HG02588 (cell line): ENCODE data around the gene SAFB2.

Experiments used
- ATAC-seq: cut with Tn5 transposase; IDR thresholded peaks from one replicate; pipeline ENCODE4 v1.9.1; 2021; ENCODE audit warnings: mild to moderate bottlenecking, moderate library complexity; ENCODE audit not compliant: unreplicated experiment

Gene SAFB2

DNA sequence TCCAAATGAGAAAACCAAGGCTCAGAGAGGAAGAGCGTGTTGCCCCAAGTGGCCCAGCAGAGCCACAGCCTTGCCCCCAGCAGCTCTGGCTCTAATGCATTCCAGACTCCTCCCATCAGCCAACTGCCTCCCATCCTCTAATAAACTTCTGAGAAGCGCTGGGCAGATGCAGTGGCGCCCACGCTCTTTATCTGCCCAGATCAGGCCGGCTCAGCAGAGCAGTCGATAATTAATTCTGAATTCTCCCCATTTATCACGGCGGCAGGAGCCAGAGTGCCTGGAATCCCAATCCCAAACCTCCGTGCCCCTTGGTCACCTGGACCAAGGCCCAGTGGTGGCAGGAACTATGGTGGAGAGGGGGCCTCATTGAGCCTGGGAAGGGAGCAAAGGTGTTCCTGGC is 68.7 kb downstream of the SAFB2 start:
- ATAC-seq, result no peak

DNA sequence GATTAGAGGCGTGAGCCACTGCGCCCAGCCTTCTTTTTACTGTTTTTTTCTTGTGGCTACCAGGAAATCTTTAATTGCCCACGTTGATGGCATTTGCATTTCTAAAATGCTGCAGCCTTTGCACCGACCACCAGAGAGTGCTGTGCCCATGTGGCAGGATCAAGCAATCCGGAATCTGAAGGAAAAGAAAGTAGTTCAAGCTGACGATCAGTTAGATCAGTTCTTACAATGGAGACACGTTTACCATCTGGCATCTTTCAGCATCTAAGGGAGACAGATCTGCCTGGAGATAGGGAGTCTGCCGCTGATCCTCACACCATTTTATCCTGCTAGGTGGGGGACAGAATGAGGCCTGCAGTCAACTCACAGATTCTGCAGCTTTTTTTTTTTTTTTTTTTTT is 74.7 kb downstream of the SAFB2 start:
- ATAC-seq, result no peak

DNA sequence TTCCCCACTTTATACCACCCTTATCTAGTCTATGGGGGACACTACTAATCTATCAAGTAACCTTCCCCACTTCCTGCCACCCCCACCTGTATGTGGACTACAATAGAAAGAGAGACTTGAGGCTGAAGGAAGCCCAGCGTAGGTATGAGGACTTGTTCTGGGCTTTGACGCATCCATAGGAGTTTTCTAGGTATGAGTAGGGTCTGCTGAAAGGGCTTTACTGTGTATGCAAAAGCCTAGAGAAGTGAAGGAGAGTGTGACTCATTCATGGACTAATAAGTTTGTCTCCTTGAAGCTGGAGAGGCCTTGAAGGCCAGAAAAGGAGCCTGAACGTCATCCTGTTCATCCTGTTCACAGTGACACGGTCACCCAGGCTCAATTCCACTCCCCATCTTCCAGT is 76.6 kb downstream of the SAFB2 start:
- no peak for ATAC-seq

DNA sequence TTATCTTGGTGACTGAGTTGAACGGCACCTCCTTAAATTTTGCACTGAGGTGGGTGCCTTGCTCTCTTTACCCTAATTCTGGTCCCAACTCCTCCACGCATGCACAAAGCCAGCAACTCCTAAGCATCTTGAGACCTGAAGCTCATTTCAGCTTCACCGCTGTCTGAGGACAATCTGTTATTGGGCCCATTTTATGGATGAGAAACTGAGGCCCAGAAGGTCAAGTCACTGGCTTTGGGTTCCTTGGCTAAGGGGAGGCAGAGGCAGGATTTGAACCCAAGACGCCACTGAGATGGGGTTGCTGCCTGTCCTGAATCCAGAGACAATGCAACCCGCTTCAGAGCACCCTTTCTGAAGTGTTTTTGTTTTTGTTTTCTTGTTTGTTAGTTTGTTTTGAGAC is 77.5 kb downstream of the SAFB2 start:
- no peak for ATAC-seq

DNA sequence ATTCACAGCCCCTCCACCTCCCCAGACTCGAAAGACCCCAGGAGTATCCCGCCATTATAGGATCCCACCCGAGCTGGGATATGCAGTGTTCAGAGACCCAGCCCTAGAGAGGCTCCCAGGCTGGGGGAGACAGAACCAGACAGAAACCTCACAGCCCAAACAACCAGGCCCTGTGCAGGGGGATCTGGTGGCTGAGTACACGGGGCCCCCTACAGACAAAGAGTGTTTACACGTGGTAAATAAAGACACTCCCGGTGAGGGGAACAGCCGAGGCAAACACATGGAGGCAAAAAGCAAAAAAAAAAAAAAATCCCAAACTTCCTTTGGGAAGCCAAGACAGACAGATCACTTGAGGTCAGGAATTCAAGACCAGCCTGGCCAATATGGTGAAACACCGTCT is 79.9 kb downstream of the SAFB2 start:
- no peak for ATAC-seq

DNA sequence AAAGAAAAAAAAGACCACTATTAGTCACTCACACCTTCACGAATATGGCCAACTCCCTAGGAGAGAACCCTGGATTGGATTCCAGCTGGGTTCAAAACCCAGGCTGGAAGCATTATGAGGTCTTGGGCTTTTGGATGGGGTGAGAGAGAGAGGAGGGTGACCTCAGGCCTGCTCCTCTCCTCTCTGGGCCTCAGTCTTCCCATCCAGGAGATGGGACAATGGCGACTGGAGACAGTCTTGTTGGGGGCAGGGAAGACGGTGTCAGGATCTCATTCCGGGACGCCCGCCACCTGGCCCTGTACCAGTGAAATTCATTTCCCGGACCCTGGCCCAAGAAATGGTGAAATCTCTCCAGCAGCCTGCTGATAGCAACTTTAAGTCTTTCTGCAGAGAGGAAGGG is 81.1 kb downstream of the SAFB2 start:
- ATAC-seq, result no peak

DNA sequence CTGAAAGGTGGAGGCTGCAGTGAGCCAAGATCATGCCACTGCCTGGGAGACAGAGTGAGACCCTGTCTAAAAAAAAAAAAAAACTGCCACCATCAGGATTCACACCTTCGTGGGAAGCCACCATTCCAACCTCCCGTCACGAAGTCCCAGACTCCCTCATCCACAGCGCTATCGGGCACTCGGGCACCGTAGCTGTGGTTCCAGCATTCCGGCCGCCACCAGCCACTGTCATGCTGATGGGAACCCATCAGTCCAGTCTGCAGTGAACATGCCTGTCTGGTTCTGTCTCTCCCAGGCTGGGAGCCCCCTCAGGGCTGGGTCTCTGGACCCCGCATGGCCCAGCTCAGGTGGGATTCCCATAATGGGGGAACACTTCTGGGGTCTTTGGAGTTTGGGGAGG is 82.4 kb downstream of the SAFB2 start:
- ATAC-seq, result no peak

DNA sequence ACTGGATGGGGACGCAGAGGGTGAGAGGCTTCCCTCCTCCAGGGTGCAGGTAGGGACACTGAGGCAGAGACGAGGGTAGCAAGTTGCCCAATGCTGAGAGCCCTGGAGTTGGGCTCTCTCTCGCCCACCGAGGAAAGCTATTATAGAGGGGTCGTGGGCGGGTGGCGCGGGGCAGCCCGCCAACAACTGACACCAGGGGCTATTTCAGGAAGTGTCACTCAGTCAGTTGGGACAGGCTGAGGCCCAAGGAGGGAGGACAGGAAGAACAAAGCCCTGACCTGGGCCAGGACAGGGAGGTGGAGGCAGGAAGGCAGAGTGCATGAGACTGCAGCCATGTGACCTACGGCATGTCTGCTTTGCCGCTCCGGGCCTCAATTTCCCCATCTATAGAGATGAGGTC is 84.7 kb downstream of the SAFB2 start:
- no peak for ATAC-seq
